Esophagus (tissue), 2 donors: ENCODE data around the gene CTTNBP2NL. TPM values are rescaled to one million over a fixed set of nuclear protein-coding genes. Genes with fewer than 3 reads are reported as not detected.

Source experiments
- H3K27ac ChIP-seq, 2 donors: one replicate each; pipeline ENCODE4 v1.5.1; 2013; ENCODE audit warnings: low read depth in 2 of 2, mild to moderate bottlenecking in 2 of 2, inconsistent platforms in 1 of 2, low read length in 1 of 2, moderate library complexity in 1 of 2
- H3K27me3 ChIP-seq, 2 donors: one replicate each; pipeline ENCODE4 v1.6.1; 2013; ENCODE audit warnings: low read length in 2 of 2, control low read depth in 1 of 2, mild to moderate bottlenecking in 1 of 2; ENCODE audit not compliant: insufficient read depth in 2 of 2, control insufficient read depth in 1 of 2
- H3K36me3 ChIP-seq, 2 donors: one replicate each; pipeline ENCODE4 v1.6.1; 2013; ENCODE audit warnings: low read length in 1 of 2; ENCODE audit not compliant: control insufficient read depth in 2 of 2, insufficient read depth in 2 of 2
- H3K4me1 ChIP-seq, 2 donors: one replicate each; pipeline ENCODE4 v1.6.1; 2013; ENCODE audit warnings: low read length in 1 of 2; ENCODE audit not compliant: control insufficient read depth in 2 of 2, insufficient read depth in 2 of 2
- H3K4me3 ChIP-seq, 2 donors: one replicate each; pipeline ENCODE4 v1.5.1; 2013; ENCODE audit warnings: low read length in 2 of 2, mild to moderate bottlenecking in 2 of 2, low read depth in 1 of 2, moderate library complexity in 1 of 2
- H3K9me3 ChIP-seq, 2 donors: one replicate each; pipeline ENCODE4 v1.6.1; 2013; ENCODE audit warnings: mild to moderate bottlenecking in 2 of 2, low read depth in 1 of 2, low read length in 1 of 2, moderate library complexity in 1 of 2; ENCODE audit not compliant: control insufficient read depth in 2 of 2, insufficient read depth in 1 of 2
- WGBS, 2 donors: extraction: QIAGEN DNeasy Blood & Tissue Kit; methylation state at CpG; one replicate each; pipeline ENCODE4 v1.1.7; 2013; 5-methylcytosine and 5-hydroxymethylcytosine counted together
- polyA plus RNA-seq, 2 donors: library from polyadenylated mRNA; stranded (reverse); fragments of 200-250 nt; gene quantifications; one replicate each; pipeline ENCODE4 v1.2.3, GENCODE V29; 2013
- donor health status: healthy with polysubstance abuse.
- donor health status: Bipolar disorder and iron deficiency.

The CTTNBP2NL gene
- polyA plus RNA-seq, 2 donors, result 9.4 to 14.0 TPM

DNA sequence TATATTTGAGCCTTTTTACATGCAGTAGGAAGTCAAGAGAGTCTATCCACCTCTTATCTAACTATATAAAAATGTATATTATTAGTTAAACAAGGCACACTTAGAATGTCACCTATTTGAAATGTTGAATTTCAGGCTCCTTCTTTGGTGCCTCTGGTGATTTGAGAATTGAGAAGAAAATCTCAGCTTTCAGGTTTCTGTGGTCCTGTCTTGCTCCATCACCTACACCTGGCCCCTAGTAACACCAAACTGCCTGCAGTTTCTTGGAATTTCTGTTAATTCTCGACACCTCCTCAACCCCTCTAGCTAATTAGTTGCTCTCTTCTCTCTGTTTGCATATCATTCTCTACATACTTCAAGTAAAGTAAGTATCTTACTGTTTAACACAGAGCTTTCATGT lies 57.9 kb downstream of the CTTNBP2NL start:
- peaks cover 5 to 15% of the 10 kb centered on the region in 2 donors for H3K36me3 ChIP-seq
- H3K27me3 ChIP-seq, result no peaks in the 10 kb centered on the region
- no peak overlapping the region for H3K4me3 ChIP-seq
- no peak overlapping the region for H3K27ac ChIP-seq
- no peaks in the 10 kb centered on the region for H3K9me3 ChIP-seq
- 88 to 93% methylated on average over 1 of the region's 1 CpG for WGBS, 2 donors
- H3K4me1 ChIP-seq, result no peaks in the 10 kb centered on the region

DNA sequence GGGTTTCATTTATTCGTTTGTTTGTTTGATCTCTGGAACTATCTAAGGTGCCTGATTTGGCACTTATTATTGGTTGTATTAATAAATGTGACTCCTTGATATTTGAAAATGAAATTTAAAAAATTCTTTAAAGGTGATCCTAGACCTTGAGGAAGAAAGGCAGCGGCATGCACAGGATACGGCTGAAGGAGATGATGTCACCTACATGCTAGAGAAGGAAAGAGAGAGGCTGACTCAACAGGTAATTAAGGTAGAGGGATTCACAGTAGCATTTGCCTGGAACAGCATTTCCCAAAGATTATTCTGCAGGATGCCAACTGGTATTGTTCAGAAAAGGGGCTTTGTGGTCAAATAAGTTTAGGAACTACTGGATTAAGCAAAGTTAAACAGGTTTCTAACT lies 58.3 kb downstream of the CTTNBP2NL start:
- no peaks in the 10 kb centered on the region for H3K9me3 ChIP-seq
- no peaks in the 10 kb centered on the region for H3K4me1 ChIP-seq
- H3K27ac ChIP-seq, result no peak overlapping the region
- H3K36me3 ChIP-seq, result peaks cover 5 to 17% of the 10 kb centered on the region in 2 donors
- 79 to 89% methylated on average over 3 of the region's 3 CpGs for WGBS, 2 donors
- no peaks in the 10 kb centered on the region for H3K27me3 ChIP-seq
- no peak overlapping the region for H3K4me3 ChIP-seq

DNA sequence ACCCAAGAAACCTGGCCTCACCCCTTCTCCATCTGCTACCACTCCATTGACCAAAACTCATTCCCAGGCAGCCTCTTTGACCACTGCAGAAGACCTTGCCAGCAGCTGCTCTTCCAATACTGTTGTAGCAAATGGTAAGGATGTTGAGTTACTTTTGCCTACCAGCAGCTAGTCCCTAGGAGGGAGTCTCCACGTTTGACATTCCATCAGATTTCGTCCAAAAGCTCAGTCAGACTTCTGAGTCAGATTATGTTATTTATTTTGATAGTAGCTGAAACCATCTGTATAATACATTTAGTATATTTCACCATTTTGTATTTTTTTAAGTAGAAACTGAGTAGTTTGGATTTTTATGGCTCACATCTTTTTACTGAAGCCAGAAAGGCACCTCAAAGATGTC lies 61.2 kb downstream of the CTTNBP2NL start:
- Histone ChIP-seq H3K36me3 (peaks cover 5 to 17% of the 10 kb centered on the region in 2 donors), H3K27ac (no peak overlapping the region)
- 72 to 85% methylated on average over 2 of the region's 2 CpGs for WGBS, 2 donors

DNA sequence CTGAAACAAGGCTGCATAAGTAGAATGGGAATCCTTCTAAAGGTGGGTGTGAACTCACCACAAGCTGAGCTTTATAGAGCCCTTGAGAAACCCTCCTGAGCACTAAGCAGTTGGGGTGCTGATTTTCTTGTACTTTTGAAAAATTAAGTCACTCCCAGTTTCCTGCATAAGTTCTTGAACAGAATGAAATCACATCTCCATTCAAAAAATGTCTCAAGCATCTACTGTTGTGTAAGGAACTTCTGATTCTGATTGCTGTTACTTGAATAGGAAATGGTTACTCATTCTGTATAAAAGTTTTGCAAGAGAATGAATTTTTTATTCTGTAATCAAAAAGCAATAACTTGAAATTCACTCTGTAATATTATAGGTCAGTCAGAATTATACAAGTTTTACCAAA lies 61.9 kb downstream of the CTTNBP2NL start:
- Histone ChIP-seq H3K27me3 (no peaks in the 10 kb centered on the region), H3K27ac (no peak overlapping the region), H3K4me3 (no peak overlapping the region), H3K9me3 (no peaks in the 10 kb centered on the region), H3K36me3 (peaks cover 5 to 17% of the 10 kb centered on the region in 2 donors), H3K4me1 (no peaks in the 10 kb centered on the region)

More for the DNA sequence above, 61.2 kb downstream of the CTTNBP2NL start:
- H3K27me3 ChIP-seq, result no peaks in the 10 kb centered on the region
- H3K9me3 ChIP-seq, result no peaks in the 10 kb centered on the region
- no peaks in the 10 kb centered on the region for H3K4me1 ChIP-seq
- H3K4me3 ChIP-seq, result no peak overlapping the region

DNA sequence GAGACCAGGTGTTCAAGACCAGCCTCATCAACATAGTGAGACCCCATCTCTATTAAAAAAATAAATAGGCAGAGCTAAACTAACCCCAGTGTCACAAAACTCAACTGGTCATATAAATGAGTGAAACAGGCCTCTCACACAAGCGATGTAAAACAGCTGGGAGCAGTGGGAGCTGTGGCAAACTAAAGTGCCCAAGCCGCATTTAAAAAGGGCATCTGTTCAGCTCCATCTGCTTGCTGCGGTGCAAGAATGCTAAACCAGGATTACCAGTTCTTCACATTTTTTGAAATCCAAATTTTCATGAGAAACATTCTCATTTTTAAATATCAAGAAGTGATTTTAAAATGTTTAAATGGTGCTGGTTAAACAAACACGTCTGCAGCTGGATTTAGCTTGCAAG lies 62.7 kb downstream of the CTTNBP2NL start:
- Histone ChIP-seq H3K36me3 (peaks cover 5 to 17% of the 10 kb centered on the region in 2 donors), H3K4me3 (no peak overlapping the region), H3K27me3 (no peaks in the 10 kb centered on the region), H3K4me1 (peaks cover 0 to 2% of the 10 kb centered on the region in 2 donors), H3K27ac (no peak overlapping the region), H3K9me3 (no peaks in the 10 kb centered on the region)
- WGBS, 2 donors, result 76 to 84% methylated on average over 4 of the region's 4 CpGs

DNA sequence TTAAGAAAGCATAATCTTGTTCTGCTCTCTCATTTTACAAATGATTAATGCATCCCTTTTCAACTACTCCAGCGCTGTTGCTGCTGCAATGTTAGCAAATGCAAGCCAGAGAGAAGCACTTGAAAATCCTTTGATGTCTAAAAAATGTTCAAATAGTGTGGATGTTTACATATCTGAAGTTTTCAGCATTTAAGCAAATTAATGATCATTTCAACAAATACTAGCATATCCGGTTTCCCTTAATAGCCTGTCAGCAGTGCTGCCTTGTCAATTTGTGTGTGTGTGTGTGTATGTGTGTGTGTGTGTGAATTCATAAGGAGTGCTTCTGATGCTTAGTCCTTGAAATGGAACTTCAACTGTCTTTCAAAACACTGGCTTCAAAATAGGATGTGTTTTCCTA lies 64.6 kb downstream of the CTTNBP2NL start:
- Histone ChIP-seq H3K4me3 (no peak overlapping the region), H3K36me3 (peaks cover 5 to 17% of the 10 kb centered on the region in 2 donors), H3K27me3 (no peaks in the 10 kb centered on the region), H3K27ac (peak overlapping the region; percentile 21 to 71), H3K9me3 (no peaks in the 10 kb centered on the region), H3K4me1 (peaks cover 0 to 10% of the 10 kb centered on the region in 2 donors)
- 41 to 46% methylated on average over 2 of the region's 2 CpGs for WGBS, 2 donors

DNA sequence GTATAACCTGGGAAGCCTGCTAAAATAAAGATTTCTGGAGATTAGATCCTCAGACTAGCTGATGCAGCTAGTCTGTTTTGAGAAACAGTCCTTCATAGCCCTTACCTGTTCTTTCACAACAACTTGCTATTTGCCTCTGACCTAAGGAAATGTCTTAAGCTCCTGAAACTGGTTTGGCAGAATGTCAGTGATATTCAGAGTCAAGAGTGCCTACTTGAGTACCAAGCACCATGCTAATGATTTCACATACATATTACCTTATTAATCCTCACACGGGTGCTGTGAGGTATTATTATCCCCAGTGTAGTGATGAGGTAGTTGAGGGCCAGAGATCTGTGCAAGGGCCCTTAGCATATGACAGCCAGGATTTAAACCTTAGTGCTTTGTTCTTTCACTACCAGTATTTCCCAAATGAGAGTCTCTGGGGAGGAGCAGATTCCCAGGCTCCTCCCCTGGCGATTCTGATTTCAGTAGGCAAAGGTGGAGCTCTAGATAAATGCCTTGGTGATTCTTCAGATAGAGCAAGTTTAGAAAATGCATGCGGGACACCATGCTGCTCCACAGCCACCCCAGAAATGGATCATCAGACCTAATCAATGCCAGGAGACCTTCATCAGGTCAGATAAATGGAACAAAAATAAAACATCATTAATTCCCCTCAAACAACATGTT lies 65.3 kb downstream of the CTTNBP2NL start:
- H3K27ac ChIP-seq, result peak overlapping the region; percentile 71 to 92

DNA sequence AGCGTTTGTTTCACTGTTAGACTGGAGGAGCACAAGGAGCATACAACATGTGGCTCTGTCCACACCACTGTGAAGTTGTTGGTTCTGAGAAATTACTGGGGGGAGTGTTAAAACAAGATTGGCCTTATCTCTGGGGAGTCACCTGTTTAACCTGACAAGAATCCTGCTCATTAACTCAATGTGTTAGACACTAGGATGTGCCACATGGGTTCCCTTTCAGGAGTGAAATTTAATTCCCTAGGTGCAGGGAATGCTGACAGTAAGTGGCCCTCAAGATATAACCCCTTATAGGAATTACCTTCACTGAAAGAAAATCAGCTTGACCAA lies 66.9 kb downstream of the CTTNBP2NL start:
- H3K27me3 ChIP-seq, result no peaks in the 10 kb centered on the region
- H3K9me3 ChIP-seq, result no peaks in the 10 kb centered on the region
- H3K4me1 ChIP-seq, result peaks cover 0 to 12% of the 10 kb centered on the region in 2 donors
- peak overlapping the region in 1 of 2 donors; percentile 11 for H3K27ac ChIP-seq
- peaks cover 0 to 3% of the 10 kb centered on the region in 2 donors for H3K36me3 ChIP-seq
- no peak overlapping the region for H3K4me3 ChIP-seq
- WGBS, 2 donors, result 67 to 92% methylated on average over 1 of the region's 1 CpG

More for the DNA sequence above, 65.3 kb downstream of the CTTNBP2NL start:
- Histone ChIP-seq H3K27me3 (no peaks in the 10 kb centered on the region), H3K4me1 (peaks cover 0 to 12% of the 10 kb centered on the region in 2 donors), H3K4me3 (no peak overlapping the region), H3K36me3 (peaks cover 5 to 12% of the 10 kb centered on the region in 2 donors), H3K9me3 (no peaks in the 10 kb centered on the region)
- WGBS, 2 donors, result 42 to 55% methylated on average over 3 of the region's 3 CpGs

DNA sequence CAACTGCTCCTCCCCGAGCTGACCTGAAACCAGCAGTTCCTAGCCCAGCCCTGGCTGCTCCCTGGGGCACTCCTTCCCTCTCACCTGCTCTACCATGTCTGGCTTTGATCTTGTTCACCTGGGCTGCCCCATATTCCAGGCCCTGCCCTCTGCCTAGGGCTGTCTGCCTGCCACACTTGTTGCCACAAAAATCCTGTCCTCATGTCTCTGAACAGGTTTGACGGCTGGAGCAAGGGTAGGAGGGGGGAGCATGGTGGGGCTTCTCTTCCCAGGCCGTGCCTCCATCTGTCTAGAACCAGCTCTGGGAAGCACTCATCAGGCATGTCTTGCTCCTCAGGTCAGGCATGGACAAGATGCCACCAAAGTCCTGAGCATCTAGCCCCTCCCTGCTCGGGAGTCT lies 68.5 kb downstream of the CTTNBP2NL start:
- 41 to 52% methylated on average over 4 of the region's 4 CpGs for WGBS, 2 donors
- no peaks in the 10 kb centered on the region for H3K27me3 ChIP-seq
- H3K4me3 ChIP-seq, result no peak overlapping the region
- peak overlapping the region; percentile 96 to 97 for H3K27ac ChIP-seq
- H3K4me1 ChIP-seq, result peaks cover 0 to 12% of the 10 kb centered on the region in 2 donors
- H3K36me3 ChIP-seq, result no peaks in the 10 kb centered on the region
- no peaks in the 10 kb centered on the region for H3K9me3 ChIP-seq

DNA sequence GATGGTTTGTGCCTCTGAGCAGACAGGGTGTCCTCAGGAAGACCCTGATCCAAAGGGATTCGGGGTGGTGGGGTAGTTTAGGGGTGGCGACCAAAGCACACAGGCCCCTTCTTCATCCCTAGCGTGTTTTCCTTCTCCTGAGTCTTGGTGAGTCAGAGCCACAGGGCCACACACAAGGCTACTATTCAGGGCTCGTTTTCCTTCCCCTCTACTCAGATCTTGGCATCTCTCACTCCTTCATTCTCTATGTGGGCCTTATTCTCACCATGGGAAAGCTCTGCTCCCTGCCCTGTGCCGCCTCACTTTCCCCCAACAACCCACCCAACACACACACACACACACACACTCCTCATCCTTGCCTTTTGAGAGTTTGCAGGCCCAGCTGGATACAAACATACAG lies 69.1 kb downstream of the CTTNBP2NL start:
- WGBS, 2 donors, result 41 to 65% methylated on average over 5 of the region's 5 CpGs
- Histone ChIP-seq H3K27ac (peak overlapping the region; percentile 96 to 97), H3K4me1 (peaks cover 0 to 12% of the 10 kb centered on the region in 2 donors), H3K4me3 (no peak overlapping the region), H3K9me3 (no peaks in the 10 kb centered on the region), H3K27me3 (no peaks in the 10 kb centered on the region), H3K36me3 (no peaks in the 10 kb centered on the region)
